HepG2 (cell line): ENCODE results near the gene ATXN1L. TPM values are rescaled to one million over a fixed set of nuclear protein-coding genes. Genes with fewer than 3 reads are reported as not detected.

Experiments used
- ADNP ChIP-seq: sonication (generic); formaldehyde crosslinking; IDR thresholded peaks from 2 replicates; pipeline ENCODE4 v1.4.0; 2020; ENCODE audit warnings: missing genetic modification reagents
- AHR ChIP-seq: IDR thresholded peaks from 2 replicates; pipeline ENCODE4 v1.6.1; 2018; ENCODE audit warnings: missing genetic modification reagents, missing compliant biosample characterization
- AKAP8 ChIP-seq: sonication (generic); formaldehyde crosslinking; IDR thresholded peaks from 2 replicates; pipeline ENCODE4 v1.5.1; 2020; ENCODE audit warnings: mild to moderate bottlenecking, missing genetic modification reagents
- ARID2 ChIP-seq: sonication (generic); formaldehyde crosslinking; IDR thresholded peaks from 2 replicates; pipeline ENCODE4 v1.8.1; 2022; ENCODE audit warnings: mild to moderate bottlenecking, missing genetic modification reagents, borderline replicate concordance
- ATF7-NPFF ChIP-seq: sonication (generic); formaldehyde crosslinking; IDR thresholded peaks from 2 replicates; pipeline ENCODE4 v1.8.1; 2023; ENCODE audit warnings: mild to moderate bottlenecking, low read depth, missing genetic modification reagents, moderate library complexity
- CTCF ChIP-seq: sonication (generic); formaldehyde crosslinking; IDR thresholded peaks from 2 replicates; pipeline ENCODE4 v1.5.0; 2020; ENCODE audit warnings: mild to moderate bottlenecking, missing genetic modification reagents, moderate library complexity
- DNMT3B ChIP-seq: conservative IDR thresholded peaks from 2 replicates; pipeline ENCODE4 v1.6.1; 2016; ENCODE audit warnings: missing biosample characterization, control low read depth
- DPF2 ChIP-seq: sonication (generic); formaldehyde crosslinking; IDR thresholded peaks from 2 replicates; pipeline ENCODE4 v1.4.0; 2020; ENCODE audit warnings: mild to moderate bottlenecking, low read depth, missing genetic modification reagents, borderline replicate concordance
- FLYWCH1 ChIP-seq: sonication (generic); formaldehyde crosslinking; IDR thresholded peaks from 2 replicates; pipeline ENCODE4 v1.8.1; 2023; ENCODE audit warnings: mild to moderate bottlenecking, missing genetic modification reagents
- IKZF1 ChIP-seq: fragments of 450-650 bp; IDR thresholded peaks from 2 replicates; pipeline ENCODE4 v1.7.1; 2016
- NFE2L1 ChIP-seq: sonication (generic); formaldehyde crosslinking; IDR thresholded peaks from 2 replicates; pipeline ENCODE4 v1.4.0; 2020; ENCODE audit warnings: missing genetic modification reagents, mild to moderate bottlenecking, borderline replicate concordance
- NONO ChIP-seq, 2 experiments: fragments of 450-650 bp in 1 of 2; sonication (generic) in 1 of 2; formaldehyde crosslinking in 1 of 2; IDR thresholded peaks in 1 of 2; conservative IDR thresholded peaks in 1 of 2; 2 replicates each; pipeline versions ENCODE4 v1.6.1 to v1.8.0; 2017 to 2022; ENCODE audit warnings: mild to moderate bottlenecking in 1 of 2, missing genetic modification reagents in 1 of 2, moderate library complexity in 1 of 2
- NR0B2 ChIP-seq: sonication (generic); formaldehyde crosslinking; IDR thresholded peaks from 2 replicates; pipeline ENCODE4 v1.4.0; 2020; ENCODE audit warnings: mild to moderate bottlenecking, missing genetic modification reagents
- POLR2A ChIP-seq, 2 experiments: IDR thresholded peaks; 2 replicates each; pipeline ENCODE4 v1.6.1; 2011; ENCODE audit warnings: low read depth in 2 of 2, low read length in 2 of 2, mild to moderate bottlenecking in 1 of 2, moderate library complexity in 1 of 2; ENCODE audit not compliant: insufficient read depth in 1 of 2
- RFX1 ChIP-seq: fragments of 450-650 bp; IDR thresholded peaks from 2 replicates; pipeline ENCODE4 v1.6.1; 2017
- TERF1 ChIP-seq: sonication (generic); formaldehyde crosslinking; IDR thresholded peaks from 2 replicates; pipeline ENCODE4 v1.8.0; 2022; ENCODE audit warnings: mild to moderate bottlenecking, missing genetic modification reagents, moderate library complexity
- TGIF2 ChIP-seq: IDR thresholded peaks from 2 replicates; pipeline ENCODE4 v1.6.1; 2016; ENCODE audit warnings: control low read depth, missing compliant biosample characterization
- YEATS2 ChIP-seq: sonication (generic); formaldehyde crosslinking; IDR thresholded peaks from 2 replicates; pipeline ENCODE4 v1.4.0; 2020; ENCODE audit warnings: missing genetic modification reagents, borderline replicate concordance
- ZBTB38 ChIP-seq: sonication (generic); formaldehyde crosslinking; IDR thresholded peaks from 2 replicates; pipeline ENCODE4 v1.5.1; 2020; ENCODE audit warnings: mild to moderate bottlenecking, missing genetic modification reagents
- ZKSCAN1 ChIP-seq: fragments of 150-350 bp; IDR thresholded peaks from 2 replicates; pipeline ENCODE4 v1.6.1; 2014; ENCODE audit warnings: low read length
- ZMYM2 ChIP-seq: sonication (generic); formaldehyde crosslinking; IDR thresholded peaks from 2 replicates; pipeline ENCODE4 v1.8.0; 2022; ENCODE audit warnings: mild to moderate bottlenecking, missing genetic modification reagents
- ZNF180 ChIP-seq: sonication (generic); formaldehyde crosslinking; IDR thresholded peaks from 2 replicates; pipeline ENCODE4 v1.4.0; 2020; ENCODE audit warnings: low read depth, missing genetic modification reagents, borderline replicate concordance
- ZNF468 ChIP-seq: sonication (generic); formaldehyde crosslinking; IDR thresholded peaks from 2 replicates; pipeline ENCODE4 v1.8.0; 2022; ENCODE audit warnings: mild to moderate bottlenecking, moderate library complexity, missing genetic modification reagents
- ZNF770 ChIP-seq: sonication (generic); formaldehyde crosslinking; IDR thresholded peaks from 2 replicates; pipeline ENCODE4 v1.5.0; 2020; ENCODE audit warnings: mild to moderate bottlenecking, missing genetic modification reagents
- ZNF841 ChIP-seq: sonication (generic); formaldehyde crosslinking; IDR thresholded peaks from 2 replicates; pipeline ENCODE4 v1.8.1; 2023; ENCODE audit warnings: missing genetic modification reagents, borderline replicate concordance
- ZNF883 ChIP-seq: sonication (generic); formaldehyde crosslinking; IDR thresholded peaks from 2 replicates; pipeline ENCODE4 v1.5.1; 2020; ENCODE audit warnings: mild to moderate bottlenecking, missing genetic modification reagents; ENCODE audit errors: not compliant biosample characterization
- polyA plus RNA-seq, 8 experiments: library from polyadenylated mRNA; depleted of rRNA in 3 of 8; stranded (reverse) in 7 of 8; unstranded in 1 of 8; fragments of >200 nt; fragmentation: Illumina TruSeq in 4 of 8; extraction: Trizol in 4 of 8; gene quantifications; 2 replicates each; pipeline versions ENCODE4 v1.2.1 to v1.2.3, GENCODE V29; 2011 to 2016; ENCODE audit warnings: low read depth in 4 of 8, missing spikeins in 1 of 8, mixed read lengths in 1 of 8; ENCODE audit not compliant: insufficient read depth in 1 of 8
- total RNA-seq, 5 experiments: library from RNA; depleted of rRNA; stranded (reverse); fragments of >200 nt; fragmentation: Illumina TruSeq; extraction: Trizol; gene quantifications; 2 replicates each; pipeline ENCODE4 v1.2.3, GENCODE V29; 2016; ENCODE audit warnings: low read depth in 1 of 5

Gene ATXN1L
- total and polyA plus RNA-seq, 2 of the 13 experiments (the other 11 are each of a cell fraction or from before 2014, with no cell fraction given), result 20.0 to 22.4 TPM

- TF ChIP-seq NONO (IDR thresholded peaks at IDR 0.05), result no peak
- peak; percentile 81 for TF ChIP-seq NONO (CRISPR knock-in tag; conservative IDR thresholded peaks at IDR 0.05)
- no peak for TF ChIP-seq ZNF180
- TF ChIP-seq TGIF2, result peak; percentile 94
- TF ChIP-seq TERF1 (CRISPR knock-in tag), result no peak
- no peak; the same call in 1 of the 2 replicates for TF ChIP-seq AHR (CRISPR knock-in tag)
- no peak for TF ChIP-seq DNMT3B (CRISPR knock-in tag)
- TF ChIP-seq ZNF468 (CRISPR knock-in tag), result peak; percentile 18; the same call in 1 of the 2 replicates
- peak; percentile 71 for TF ChIP-seq ATF7-NPFF
- TF ChIP-seq ZBTB38 (CRISPR knock-in tag), result peak; percentile 78
- TF ChIP-seq NR0B2 (CRISPR knock-in tag), result no peak
- TF ChIP-seq YEATS2, result peak; percentile 90
- peak; percentile 19; the same call in 1 of the 2 replicates for TF ChIP-seq CTCF
- TF ChIP-seq ZNF841 (CRISPR knock-in tag), result no peak
- TF ChIP-seq IKZF1, result no peak
- peak; percentile 95; the same call in 1 of the 2 replicates for TF ChIP-seq ARID2 (CRISPR knock-in tag)
- TF ChIP-seq FLYWCH1, result peak; percentile 90; the same call in 1 of the 2 replicates
- no peak for TF ChIP-seq AKAP8 (CRISPR knock-in tag)
- TF ChIP-seq ZMYM2, result no peak
- no peak for TF ChIP-seq RFX1
- 0 out of 2 replicates have a peak, but pooled peaks have one; percentile 76 for TF ChIP-seq NFE2L1
- TF ChIP-seq ZKSCAN1, result peak; percentile 45
- TF ChIP-seq ADNP (CRISPR knock-in tag), result 0 out of 2 replicates have a peak, but pooled peaks have one; percentile 33
- TF ChIP-seq POLR2A (IDR thresholded peaks at IDR 0.05; ENCODE audit: insufficient read depth in 1 of 2, low read depth in 2 of 2, low read length in 2 of 2), result peak; percentile 86 to 99
- no peak; the same call in 1 of the 2 replicates for TF ChIP-seq ZNF770 (CRISPR knock-in tag)
- no peak for TF ChIP-seq DPF2 (CRISPR knock-in tag)
- no peak for TF ChIP-seq ZNF883 (CRISPR knock-in tag)
These were observed at the start of gene ATXN1L (continued) for GRCh38 chr16:71845639-71846430.
